ENCODE measurements around the gene ANKRD13D.
"Not testable (repeated sequence)": the region's sequence is repeated elsewhere in the genome, so short reads cannot be mapped to it uniquely, and the experiment has no call there.

The ANKRD13D gene

GRCh38 chr11:67254798-67255197 is 34.3 kb upstream of the ANKRD13D start:
- DNase-seq (ENCODE audit: insufficient read length, low spot score): no peak
- no peak for TF ChIP-seq POLR2A (IDR thresholded peaks at IDR 0.05; ENCODE audit: low read depth, low read length)
- no peak for FAIRE-seq

- no peak for TF ChIP-seq POLR2A (IDR thresholded peaks at IDR 0.05; ENCODE audit: low read depth, low read length)
- DNase-seq (ENCODE audit: insufficient read length, low spot score) (no peak), FAIRE-seq (no peak)
These were observed 33.8 kb upstream of the ANKRD13D start for GRCh38 chr11:67255353-67255752.

- DNase-seq (ENCODE audit: insufficient read length, low spot score): no peak
- TF ChIP-seq POLR2A (IDR thresholded peaks at IDR 0.05; ENCODE audit: low read depth, low read length): no peak
- FAIRE-seq: no peak
These were observed 33.2 kb upstream of the ANKRD13D start for GRCh38 chr11:67255864-67256263.

GRCh38 chr11:67256477-67257135 is 32.5 kb upstream of the ANKRD13D start:
- TF ChIP-seq POLR2A (IDR thresholded peaks at IDR 0.05; ENCODE audit: low read depth, low read length): no peak
- FAIRE-seq (no peak), DNase-seq (ENCODE audit: insufficient read length, low spot score) (no peak)

GRCh38 chr11:67260406-67260805 is 28.7 kb upstream of the ANKRD13D start:
- DNase-seq (ENCODE audit: insufficient read length, low spot score) (no peak), FAIRE-seq (no peak)
- no peak for TF ChIP-seq POLR2A (IDR thresholded peaks at IDR 0.05; ENCODE audit: low read depth, low read length)

GRCh38 chr11:67260885-67261639 is 28.0 kb upstream of the ANKRD13D start:
- FAIRE-seq; DNase-seq (ENCODE audit: insufficient read length, low spot score): not testable (repeated sequence)

GRCh38 chr11:67261640-67261945 is 27.5 kb upstream of the ANKRD13D start:
- no peak for TF ChIP-seq POLR2A (IDR thresholded peaks at IDR 0.05; ENCODE audit: low read depth, low read length)
- FAIRE-seq: no peak
- DNase-seq (ENCODE audit: insufficient read length, low spot score): no peak

- DNase-seq (ENCODE audit: insufficient read length, low spot score) (no peak), FAIRE-seq (no peak)
- TF ChIP-seq POLR2A (IDR thresholded peaks at IDR 0.05; ENCODE audit: low read depth, low read length): no peak
These were observed 27.0 kb upstream of the ANKRD13D start for GRCh38 chr11:67261946-67262681.

- no peak for TF ChIP-seq POLR2A (IDR thresholded peaks at IDR 0.05; ENCODE audit: low read depth, low read length)
- DNase-seq (ENCODE audit: insufficient read length, low spot score) (peak; percentile 99), FAIRE-seq (no peak)
These were observed 26.1 kb upstream of the ANKRD13D start for GRCh38 chr11:67262731-67263675.

GRCh38 chr11:67264260-67264659 is 24.8 kb upstream of the ANKRD13D start:
- DNase-seq (ENCODE audit: insufficient read length, low spot score) (no peak), FAIRE-seq (no peak)
- TF ChIP-seq POLR2A (IDR thresholded peaks at IDR 0.05; ENCODE audit: low read depth, low read length): no peak

- DNase-seq (ENCODE audit: insufficient read length, low spot score): no peak
- no peak for FAIRE-seq
- no peak for TF ChIP-seq POLR2A (IDR thresholded peaks at IDR 0.05; ENCODE audit: low read depth, low read length)
These were observed 24.0 kb upstream of the ANKRD13D start for GRCh38 chr11:67264877-67265632.

- FAIRE-seq (no peak), DNase-seq (ENCODE audit: insufficient read length, low spot score) (peak; percentile 88)
- TF ChIP-seq POLR2A (IDR thresholded peaks at IDR 0.05; ENCODE audit: low read depth, low read length): no peak
These were observed 23.3 kb upstream of the ANKRD13D start for GRCh38 chr11:67265633-67266448.
